ENCODE data around the gene GGCX. TPM values are rescaled to one million over a fixed set of nuclear protein-coding genes. Genes with fewer than 3 reads are reported as not detected.

The GGCX gene
- polyA plus RNA-seq, 4 donors, result 9.2 to 24.8 (median 16.5) TPM

- no peak for DNase-seq
- Histone ChIP-seq H3K4me3 (ENCODE audit: low read depth in 1 of 3, low read length in 3 of 3) (no peak overlapping the region), H3K9me3 (ENCODE audit: control insufficient read depth in 2 of 2, insufficient read depth in 1 of 2, low read depth in 1 of 2, low read length in 1 of 2) (peaks cover 0 to 4% of the 10 kb centered on the region in 2 donors), H3K4me1 (ENCODE audit: control insufficient read depth in 3 of 3, insufficient read depth in 2 of 3, low read depth in 1 of 3, low read length in 2 of 3) (peaks cover 0 to 23% (median 4%) of the 10 kb centered on the region in 3 donors), H3K36me3 (ENCODE audit: control insufficient read depth in 3 of 3, insufficient read depth in 2 of 3, low read depth in 1 of 3, low read length in 3 of 3) (no peaks in the 10 kb centered on the region), H3K27ac (ENCODE audit: low read depth in 1 of 3, low read length in 2 of 3) (no peak overlapping the region), H3K27me3 (ENCODE audit: control insufficient read depth in 3 of 3, insufficient read depth in 3 of 3, low read length in 3 of 3) (no peaks in the 10 kb centered on the region)
- no peak for FAIRE-seq
Observed at GRCh38 chr2:85527787-85528186, 33.5 kb downstream of the GGCX start.

GRCh38 chr2:85525567-85525966, 35.7 kb downstream of the GGCX start:
- H3K9me3 ChIP-seq (ENCODE audit: control insufficient read depth in 2 of 2, insufficient read depth in 1 of 2, low read depth in 1 of 2, low read length in 1 of 2), result peaks cover 0 to 5% of the 10 kb centered on the region in 2 donors
- no peak overlapping the region for H3K27ac ChIP-seq (ENCODE audit: low read depth in 1 of 3, low read length in 2 of 3)
- DNase-seq (no peak), FAIRE-seq (no peak)
- H3K27me3 ChIP-seq (ENCODE audit: control insufficient read depth in 3 of 3, insufficient read depth in 3 of 3, low read length in 3 of 3), result no peaks in the 10 kb centered on the region
- WGBS, 3 donors, result 81 to 86% (median 85%) methylated on average over 4 of the region's 4 CpGs
- no peaks in the 10 kb centered on the region for H3K36me3 ChIP-seq (ENCODE audit: control insufficient read depth in 3 of 3, insufficient read depth in 2 of 3, low read depth in 1 of 3, low read length in 3 of 3)
- H3K4me1 ChIP-seq (ENCODE audit: control insufficient read depth in 3 of 3, insufficient read depth in 2 of 3, low read depth in 1 of 3, low read length in 2 of 3), result peaks cover 0 to 23% (median 4%) of the 10 kb centered on the region in 3 donors
- no peak overlapping the region for H3K4me3 ChIP-seq (ENCODE audit: low read depth in 1 of 3, low read length in 3 of 3)

GRCh38 chr2:85525029-85525428, 36.3 kb downstream of the GGCX start:
- peaks cover 0 to 23% (median 4%) of the 10 kb centered on the region in 3 donors for H3K4me1 ChIP-seq (ENCODE audit: control insufficient read depth in 3 of 3, insufficient read depth in 2 of 3, low read depth in 1 of 3, low read length in 2 of 3)
- FAIRE-seq (no peak), DNase-seq (no peak)
- H3K9me3 ChIP-seq (ENCODE audit: control insufficient read depth in 2 of 2, insufficient read depth in 1 of 2, low read depth in 1 of 2, low read length in 1 of 2), result peaks cover 0 to 5% of the 10 kb centered on the region in 2 donors
- no peaks in the 10 kb centered on the region for H3K36me3 ChIP-seq (ENCODE audit: control insufficient read depth in 3 of 3, insufficient read depth in 2 of 3, low read depth in 1 of 3, low read length in 3 of 3)
- no peaks in the 10 kb centered on the region for H3K27me3 ChIP-seq (ENCODE audit: control insufficient read depth in 3 of 3, insufficient read depth in 3 of 3, low read length in 3 of 3)
- WGBS, 3 donors, result 67 to 84% (median 80%) methylated on average over 5 of the region's 5 CpGs
- peak overlapping the region in 1 of 3 donors; percentile 17 for H3K27ac ChIP-seq (ENCODE audit: low read depth in 1 of 3, low read length in 2 of 3)
- H3K4me3 ChIP-seq (ENCODE audit: low read depth in 1 of 3, low read length in 3 of 3), result no peak overlapping the region

GRCh38 chr2:85524336-85524908, 36.9 kb downstream of the GGCX start:
- Histone ChIP-seq H3K27ac (ENCODE audit: low read depth in 1 of 3, low read length in 2 of 3) (peak overlapping the region in 1 of 3 donors; percentile 32), H3K4me3 (ENCODE audit: low read depth in 1 of 3, low read length in 3 of 3) (no peak overlapping the region), H3K4me1 (ENCODE audit: control insufficient read depth in 3 of 3, insufficient read depth in 2 of 3, low read depth in 1 of 3, low read length in 2 of 3) (peaks cover 0 to 23% (median 4%) of the 10 kb centered on the region in 3 donors), H3K27me3 (ENCODE audit: control insufficient read depth in 3 of 3, insufficient read depth in 3 of 3, low read length in 3 of 3) (no peaks in the 10 kb centered on the region), H3K36me3 (ENCODE audit: control insufficient read depth in 3 of 3, insufficient read depth in 2 of 3, low read depth in 1 of 3, low read length in 3 of 3) (no peaks in the 10 kb centered on the region), H3K9me3 (ENCODE audit: control insufficient read depth in 2 of 2, insufficient read depth in 1 of 2, low read depth in 1 of 2, low read length in 1 of 2) (peaks cover 0 to 5% of the 10 kb centered on the region in 2 donors)
- FAIRE-seq (no peak), DNase-seq (no peak)
- WGBS, 3 donors, result 35 to 50% (median 48%) methylated on average over 8 of the region's 8 CpGs

- no peaks in the 10 kb centered on the region for H3K36me3 ChIP-seq (ENCODE audit: control insufficient read depth in 3 of 3, insufficient read depth in 2 of 3, low read depth in 1 of 3, low read length in 3 of 3)
- 56 to 76% (median 76%) methylated on average over 5 of the region's 5 CpGs for WGBS, 3 donors
- DNase-seq (no peak), FAIRE-seq (no peak)
- peaks cover 0 to 23% (median 4%) of the 10 kb centered on the region in 3 donors for H3K4me1 ChIP-seq (ENCODE audit: control insufficient read depth in 3 of 3, insufficient read depth in 2 of 3, low read depth in 1 of 3, low read length in 2 of 3)
- H3K4me3 ChIP-seq (ENCODE audit: low read depth in 1 of 3, low read length in 3 of 3), result no peak overlapping the region
- H3K9me3 ChIP-seq (ENCODE audit: control insufficient read depth in 2 of 2, insufficient read depth in 1 of 2, low read depth in 1 of 2, low read length in 1 of 2), result peaks cover 0 to 5% of the 10 kb centered on the region in 2 donors
- H3K27ac ChIP-seq (ENCODE audit: low read depth in 1 of 3, low read length in 2 of 3), result peak overlapping the region in 1 of 3 donors; percentile 5
- no peaks in the 10 kb centered on the region for H3K27me3 ChIP-seq (ENCODE audit: control insufficient read depth in 3 of 3, insufficient read depth in 3 of 3, low read length in 3 of 3)
Observed at GRCh38 chr2:85523903-85524335, 37.4 kb downstream of the GGCX start.

GRCh38 chr2:85523062-85523902, 38.0 kb downstream of the GGCX start:
- Histone ChIP-seq H3K27ac (ENCODE audit: low read depth in 1 of 3, low read length in 2 of 3) (peak overlapping the region in 2 of 3 donors; percentile 4 to 5), H3K9me3 (ENCODE audit: control insufficient read depth in 2 of 2, insufficient read depth in 1 of 2, low read depth in 1 of 2, low read length in 1 of 2) (peaks cover 0 to 5% of the 10 kb centered on the region in 2 donors), H3K4me3 (ENCODE audit: low read depth in 1 of 3, low read length in 3 of 3) (no peak overlapping the region), H3K27me3 (ENCODE audit: control insufficient read depth in 3 of 3, insufficient read depth in 3 of 3, low read length in 3 of 3) (no peaks in the 10 kb centered on the region), H3K4me1 (ENCODE audit: control insufficient read depth in 3 of 3, insufficient read depth in 2 of 3, low read depth in 1 of 3, low read length in 2 of 3) (peaks cover 0 to 23% (median 4%) of the 10 kb centered on the region in 3 donors), H3K36me3 (ENCODE audit: control insufficient read depth in 3 of 3, insufficient read depth in 2 of 3, low read depth in 1 of 3, low read length in 3 of 3) (no peaks in the 10 kb centered on the region)
- WGBS, 3 donors, result 38 to 59% (median 44%) methylated on average over 8 of the region's 8 CpGs
- peak in 1 of 2 donors; percentile 81 for DNase-seq
- no peak for FAIRE-seq

- H3K4me1 ChIP-seq (ENCODE audit: control insufficient read depth in 3 of 3, insufficient read depth in 2 of 3, low read depth in 1 of 3, low read length in 2 of 3), result peaks cover 0 to 24% (median 6%) of the 10 kb centered on the region in 3 donors
- DNase-seq, result no peak
- peaks cover 0 to 5% of the 10 kb centered on the region in 2 donors for H3K9me3 ChIP-seq (ENCODE audit: control insufficient read depth in 2 of 2, insufficient read depth in 1 of 2, low read depth in 1 of 2, low read length in 1 of 2)
- no peaks in the 10 kb centered on the region for H3K36me3 ChIP-seq (ENCODE audit: control insufficient read depth in 3 of 3, insufficient read depth in 2 of 3, low read depth in 1 of 3, low read length in 3 of 3)
- no peak for FAIRE-seq
- no peak overlapping the region for H3K4me3 ChIP-seq (ENCODE audit: low read depth in 1 of 3, low read length in 3 of 3)
- no peaks in the 10 kb centered on the region for H3K27me3 ChIP-seq (ENCODE audit: control insufficient read depth in 3 of 3, insufficient read depth in 3 of 3, low read length in 3 of 3)
- H3K27ac ChIP-seq (ENCODE audit: low read depth in 1 of 3, low read length in 2 of 3), result no peak overlapping the region
- 84 to 91% (median 88%) methylated on average over 6 of the region's 6 CpGs for WGBS, 3 donors
Observed at GRCh38 chr2:85522090-85522647, 39.1 kb downstream of the GGCX start.

GRCh38 chr2:85516653-85517389, 44.5 kb downstream of the GGCX start:
- Histone ChIP-seq H3K9me3 (ENCODE audit: control insufficient read depth in 2 of 2, insufficient read depth in 1 of 2, low read depth in 1 of 2, low read length in 1 of 2) (no peaks in the 10 kb centered on the region), H3K4me3 (ENCODE audit: low read depth in 1 of 3, low read length in 3 of 3) (no peak overlapping the region), H3K27ac (ENCODE audit: low read depth in 1 of 3, low read length in 2 of 3) (peak overlapping the region; percentile 70 to 85 (median 82)), H3K36me3 (ENCODE audit: control insufficient read depth in 3 of 3, insufficient read depth in 2 of 3, low read depth in 1 of 3, low read length in 3 of 3) (no peaks in the 10 kb centered on the region), H3K27me3 (ENCODE audit: control insufficient read depth in 3 of 3, insufficient read depth in 3 of 3, low read length in 3 of 3) (no peaks in the 10 kb centered on the region), H3K4me1 (ENCODE audit: control insufficient read depth in 3 of 3, insufficient read depth in 2 of 3, low read depth in 1 of 3, low read length in 2 of 3) (peaks cover 2 to 20% (median 9%) of the 10 kb centered on the region in 3 donors)
- no peak for FAIRE-seq
- peak; percentile 85 to 95 for DNase-seq
- 8 to 44% (median 24%) methylated on average over 8 of the region's 8 CpGs for WGBS, 3 donors

Data from small intestine (tissue), 7 donors.